ENCODE results near the gene LHX1. TPM values are rescaled to one million over a fixed set of nuclear protein-coding genes. Genes with fewer than 3 reads are reported as not detected.

Gene LHX1
- total and polyA plus RNA-seq, 9 of the 15 experiments (the other 6 are each of a cell fraction or from before 2014, with no cell fraction given), result 0.05 to 0.64 (median 0.07) TPM; not detected in 6

DNA sequence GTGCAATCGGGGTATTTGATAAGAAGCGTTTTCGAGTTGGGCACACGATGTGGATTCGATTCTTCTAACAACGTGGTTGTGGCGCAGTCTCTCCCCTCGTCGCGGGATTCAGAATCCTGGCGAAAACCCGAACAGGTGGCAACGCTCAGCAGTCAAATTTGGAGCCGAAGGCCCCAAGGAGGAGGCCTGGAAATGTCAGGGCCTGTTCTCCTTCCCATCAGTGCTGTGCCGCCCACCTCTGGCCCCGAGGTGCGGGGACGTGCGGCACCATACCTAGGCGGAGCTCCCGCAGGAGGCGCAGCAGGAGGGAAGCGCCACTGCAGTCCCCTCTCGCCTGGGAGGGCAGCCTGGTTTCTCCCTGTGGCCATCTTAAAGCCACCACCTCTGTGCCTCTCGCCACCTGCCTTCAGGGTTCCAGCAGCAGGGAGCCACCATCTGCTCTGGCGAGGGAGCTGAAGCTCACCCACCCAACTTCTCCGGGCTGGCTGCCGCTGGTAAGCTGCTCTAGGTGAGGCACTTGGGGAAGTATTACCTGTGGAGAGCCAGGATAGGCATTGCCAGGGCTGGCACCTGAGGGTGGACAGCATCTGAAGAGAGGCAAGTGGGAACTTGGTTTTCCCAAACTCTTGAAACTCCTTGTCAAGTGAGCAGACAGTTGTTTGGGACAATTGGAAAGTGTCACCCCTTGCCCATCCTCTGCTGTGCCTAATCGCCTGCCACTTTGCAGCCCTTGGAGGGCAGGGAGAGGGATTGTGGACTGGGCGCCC lies 8.9 kb downstream of the LHX1 start (continued):
- no peak for TF ChIP-seq JUN (IDR thresholded peaks at IDR 0.05; ENCODE audit: borderline replicate concordance, low read depth, low read length)
- no peak for TF ChIP-seq JUN (CRISPR knock-in tag; IDR thresholded peaks at IDR 0.05; ENCODE audit: borderline replicate concordance)

DNA sequence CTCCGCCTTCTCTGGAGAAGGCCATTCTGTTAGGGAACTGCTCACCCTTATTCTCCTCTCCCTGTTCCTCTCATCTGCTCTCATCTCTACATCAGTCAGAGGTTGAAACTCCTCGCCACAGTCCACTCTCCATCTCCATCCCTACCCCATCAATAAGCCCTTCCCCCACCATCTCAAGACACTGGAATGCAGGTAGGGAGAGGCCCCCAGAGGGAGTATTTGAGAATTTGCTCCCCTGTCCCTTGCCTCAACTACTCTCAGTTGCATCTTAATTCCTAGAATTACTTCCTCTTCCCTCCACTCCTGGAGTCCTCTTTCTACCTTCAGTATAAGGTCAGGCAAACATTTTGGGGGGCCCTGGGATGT lies 9.4 kb downstream of the LHX1 start:
- ChIA-PET CTCF (ENCODE audit: low intra/inter-chr PET ratio) (no interaction called here), POLR2A (interaction anchor here (0.6 kb wide), 1 partner anchor 313 kb away, joined by 3 read pairs; no protein-coding TSS in a partner anchor)
- BruUV-seq (replicated peaks), result no TSS peak
- Histone ChIP-seq H4K20me1 (replicated peaks; ENCODE audit: control insufficient read depth, insufficient read depth, low read length) (no peaks in the 10 kb centered on the region), H3K9me1 (ENCODE audit: control insufficient read depth, insufficient read depth, low read length) (no peaks in the 10 kb centered on the region), H3K4me1 (replicated peaks in 1 of 2; ENCODE audit: control insufficient read depth in 2 of 2, insufficient read depth in 2 of 2, low read length in 2 of 2) (peaks cover 23 to 24% of the 10 kb centered on the region in 2 experiments), H3K9me3 (replicated peaks; ENCODE audit: control insufficient read depth, insufficient read depth, low read depth, low read length) (no peaks in the 10 kb centered on the region), H2AFZ (ENCODE audit: low read depth, low read length) (no peak overlapping the region), H3K36me3 (ENCODE audit: control insufficient read depth, insufficient read depth, low read length) (peaks cover 17% of the 10 kb centered on the region), H3K79me2 (ENCODE audit: control insufficient read depth, insufficient read depth, low read length) (peaks cover 30% of the 10 kb centered on the region), H3K9ac (ENCODE audit: insufficient read depth in 1 of 2, low read depth in 2 of 2, low read length in 2 of 2) (no peak overlapping the region; a peak in 1 of 4 replicates), H3K4me2 (ENCODE audit: insufficient read depth, low read length) (no peak overlapping the region), H3K27ac (ENCODE audit: extremely low read depth, low read depth, low read length) (no peak overlapping the region), H3K27me3 (ENCODE audit: control insufficient read depth in 2 of 2, insufficient read depth in 2 of 2, low read length in 2 of 2) (peaks cover 3 to 13% of the 10 kb centered on the region in 2 experiments; a peak in 2 of 5 replicates), H3K4me3 (no peak overlapping the region)
- TF ChIP-seq GABPA (tag; conservative IDR thresholded peaks at IDR 0.05; ENCODE audit: low read depth) (no peak), NFATC3 (IDR thresholded peaks at IDR 0.05) (no peak)
- TF ChIP-seq, protein P1, sequence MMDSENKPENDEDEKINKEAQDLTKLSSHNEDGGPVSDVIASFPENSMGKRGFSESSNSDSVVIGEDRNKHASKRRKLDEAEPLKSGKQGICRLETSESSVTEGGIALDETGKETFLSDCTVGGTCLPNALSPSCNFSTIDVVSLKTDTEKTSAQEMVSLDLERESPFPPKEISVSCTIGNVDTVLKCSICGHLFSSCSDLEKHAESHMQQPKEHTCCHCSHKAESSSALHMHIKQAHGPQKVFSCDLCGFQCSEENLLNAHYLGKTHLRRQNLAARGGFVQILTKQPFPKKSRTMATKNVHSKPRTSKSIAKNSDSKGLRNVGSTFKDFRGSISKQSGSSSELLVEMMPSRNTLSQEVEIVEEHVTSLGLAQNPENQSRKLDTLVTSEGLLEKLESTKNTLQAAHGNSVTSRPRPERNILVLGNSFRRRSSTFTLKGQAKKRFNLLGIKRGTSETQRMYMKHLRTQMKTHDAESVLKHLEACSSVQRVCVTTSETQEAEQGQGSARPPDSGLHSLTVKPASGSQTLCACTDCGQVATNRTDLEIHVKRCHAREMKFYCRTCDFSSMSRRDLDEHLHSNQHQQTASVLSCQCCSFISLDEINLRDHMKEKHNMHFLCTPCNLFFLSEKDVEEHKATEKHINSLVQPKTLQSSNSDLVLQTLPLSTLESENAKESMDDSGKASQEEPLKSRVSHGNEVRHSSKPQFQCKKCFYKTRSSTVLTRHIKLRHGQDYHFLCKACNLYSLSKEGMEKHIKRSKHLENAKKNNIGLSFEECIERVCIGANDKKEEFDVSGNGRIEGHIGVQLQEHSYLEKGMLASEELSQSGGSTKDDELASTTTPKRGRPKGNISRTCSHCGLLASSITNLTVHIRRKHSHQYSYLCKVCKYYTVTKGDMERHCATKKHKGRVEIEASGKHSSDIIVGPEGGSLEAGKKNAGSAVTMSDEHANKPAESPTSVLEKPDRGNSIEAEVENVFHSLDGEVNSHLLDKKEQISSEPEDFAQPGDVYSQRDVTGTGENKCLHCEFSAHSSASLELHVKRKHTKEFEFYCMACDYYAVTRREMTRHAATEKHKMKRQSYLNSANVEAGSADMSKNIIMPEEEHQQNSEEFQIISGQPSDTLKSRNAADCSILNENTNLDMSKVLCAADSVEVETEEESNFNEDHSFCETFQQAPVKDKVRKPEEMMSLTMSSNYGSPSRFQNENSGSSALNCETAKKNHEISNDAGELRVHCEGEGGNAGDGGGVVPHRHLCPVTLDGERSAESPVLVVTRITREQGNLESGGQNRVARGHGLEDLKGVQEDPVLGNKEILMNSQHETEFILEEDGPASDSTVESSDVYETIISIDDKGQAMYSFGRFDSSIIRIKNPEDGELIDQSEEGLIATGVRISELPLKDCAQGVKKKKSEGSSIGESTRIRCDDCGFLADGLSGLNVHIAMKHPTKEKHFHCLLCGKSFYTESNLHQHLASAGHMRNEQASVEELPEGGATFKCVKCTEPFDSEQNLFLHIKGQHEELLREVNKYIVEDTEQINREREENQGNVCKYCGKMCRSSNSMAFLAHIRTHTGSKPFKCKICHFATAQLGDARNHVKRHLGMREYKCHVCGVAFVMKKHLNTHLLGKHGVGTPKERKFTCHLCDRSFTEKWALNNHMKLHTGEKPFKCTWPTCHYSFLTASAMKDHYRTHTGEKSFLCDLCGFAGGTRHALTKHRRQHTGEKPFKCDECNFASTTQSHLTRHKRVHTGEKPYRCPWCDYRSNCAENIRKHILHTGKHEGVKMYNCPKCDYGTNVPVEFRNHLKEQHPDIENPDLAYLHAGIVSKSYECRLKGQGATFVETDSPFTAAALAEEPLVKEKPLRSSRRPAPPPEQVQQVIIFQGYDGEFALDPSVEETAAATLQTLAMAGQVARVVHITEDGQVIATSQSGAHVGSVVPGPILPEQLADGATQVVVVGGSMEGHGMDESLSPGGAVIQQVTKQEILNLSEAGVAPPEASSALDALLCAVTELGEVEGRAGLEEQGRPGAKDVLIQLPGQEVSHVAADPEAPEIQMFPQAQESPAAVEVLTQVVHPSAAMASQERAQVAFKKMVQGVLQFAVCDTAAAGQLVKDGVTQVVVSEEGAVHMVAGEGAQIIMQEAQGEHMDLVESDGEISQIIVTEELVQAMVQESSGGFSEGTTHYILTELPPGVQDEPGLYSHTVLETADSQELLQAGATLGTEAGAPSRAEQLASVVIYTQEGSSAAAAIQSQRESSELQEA (IDR thresholded peaks at IDR 0.05; ENCODE audit: low read depth), result no peak
- TF ChIP-seq, protein P2, sequence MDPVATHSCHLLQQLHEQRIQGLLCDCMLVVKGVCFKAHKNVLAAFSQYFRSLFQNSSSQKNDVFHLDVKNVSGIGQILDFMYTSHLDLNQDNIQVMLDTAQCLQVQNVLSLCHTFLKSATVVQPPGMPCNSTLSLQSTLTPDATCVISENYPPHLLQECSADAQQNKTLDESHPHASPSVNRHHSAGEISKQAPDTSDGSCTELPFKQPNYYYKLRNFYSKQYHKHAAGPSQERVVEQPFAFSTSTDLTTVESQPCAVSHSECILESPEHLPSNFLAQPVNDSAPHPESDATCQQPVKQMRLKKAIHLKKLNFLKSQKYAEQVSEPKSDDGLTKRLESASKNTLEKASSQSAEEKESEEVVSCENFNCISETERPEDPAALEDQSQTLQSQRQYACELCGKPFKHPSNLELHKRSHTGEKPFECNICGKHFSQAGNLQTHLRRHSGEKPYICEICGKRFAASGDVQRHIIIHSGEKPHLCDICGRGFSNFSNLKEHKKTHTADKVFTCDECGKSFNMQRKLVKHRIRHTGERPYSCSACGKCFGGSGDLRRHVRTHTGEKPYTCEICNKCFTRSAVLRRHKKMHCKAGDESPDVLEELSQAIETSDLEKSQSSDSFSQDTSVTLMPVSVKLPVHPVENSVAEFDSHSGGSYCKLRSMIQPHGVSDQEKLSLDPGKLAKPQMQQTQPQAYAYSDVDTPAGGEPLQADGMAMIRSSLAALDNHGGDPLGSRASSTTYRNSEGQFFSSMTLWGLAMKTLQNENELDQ (CRISPR knock-in tag; IDR thresholded peaks at IDR 0.05; ENCODE audit: borderline replicate concordance), result no peak
- ATAC-seq (no peak), DNase-seq (ENCODE audit: extremely low read depth in 1 of 4, low spot score in 3 of 4) (no peak), FAIRE-seq (no peak)
- intact Hi-C loops (cut with micrococcal nuclease), result no loop called here
- in situ Hi-C loops (cut with MboI), result no loop called here
- 72% methylated on average over 2 of the region's 2 CpGs for WGBS (ENCODE audit: insufficient coverage, low coverage, missing lambda C conversion rate)
